OCI-LY7 (cell line): ENCODE results near the gene ELK1. TPM values are rescaled to one million over a fixed set of nuclear protein-coding genes. Genes with fewer than 3 reads are reported as not detected.

Experiments
- BruUV-seq: library from RNA; stranded (reverse); fragments of 400-500 nt; replicated peaks from 2 replicates; lab custom pipeline; 2021; lab: Mats Ljungman, UMichigan
- CTCF ChIA-PET: fragments of 300-600 bp; sonication (Branson Sonifier 250); formaldehyde crosslinking; loops from one replicate; lab custom pipeline; 2022; ENCODE audit warnings: antibody characterized with exemption; ENCODE audit not compliant: unreplicated experiment; lab: Charles Lee
- POLR2A ChIA-PET: fragments of 300-600 bp; sonication (Branson Sonifier 250); formaldehyde crosslinking; loops from one replicate; lab custom pipeline; 2022; ENCODE audit warnings: antibody characterized with exemption; lab: Charles Lee
- DNase-seq: peaks from one replicate; pipeline ENCODE4 v3.0.0-alpha.2; 2015; ENCODE audit warnings: low spot score
- H2AFZ ChIP-seq: fragments of 200-600 bp; sonication (generic), shearing (Covaris generic); 2 replicates; pipeline ENCODE4 v1.6.1; 2014; ENCODE audit warnings: mild to moderate bottlenecking, antibody characterized with exemption, low read length, moderate library complexity
- H3K27ac ChIP-seq: fragments of 200-600 bp; sonication (generic); 2 replicates; pipeline ENCODE4 v1.5.1; 2014; ENCODE audit warnings: mixed run types, low read depth, mild to moderate bottlenecking, moderate library complexity, low read length, inconsistent platforms; ENCODE audit not compliant: poor library complexity, severe bottlenecking
- H3K36me3 ChIP-seq: fragments of 200-600 bp; sonication (generic); 2 replicates; pipeline ENCODE4 v1.6.1; 2014; ENCODE audit warnings: mild to moderate bottlenecking, antibody characterized with exemption, low read length, moderate library complexity, mixed read lengths; ENCODE audit not compliant: insufficient read depth
- H3K4me1 ChIP-seq: fragments of 200-600 bp; sonication (generic); 2 replicates; pipeline ENCODE4 v1.5.1; 2014; ENCODE audit warnings: mild to moderate bottlenecking, low read length; ENCODE audit not compliant: insufficient read depth, poor library complexity, severe bottlenecking
- H3K4me2 ChIP-seq: fragments of 200-600 bp; sonication (generic); 2 replicates; pipeline ENCODE4 v1.6.1; 2014; ENCODE audit warnings: mild to moderate bottlenecking, low read length
- H3K4me3 ChIP-seq: fragments of 200-600 bp; sonication (generic); 2 replicates; pipeline ENCODE4 v1.5.1; 2014; ENCODE audit warnings: mild to moderate bottlenecking, low read depth, low read length; ENCODE audit not compliant: poor library complexity, severe bottlenecking
- H3K79me2 ChIP-seq: fragments of 200-600 bp; sonication (generic); 2 replicates; pipeline ENCODE4 v1.6.1; 2016; ENCODE audit warnings: low read depth, mild to moderate bottlenecking, low read length, moderate library complexity, mixed read lengths; ENCODE audit not compliant: insufficient read depth
- H3K9me2 ChIP-seq: fragments of 200-600 bp; sonication (generic); 2 replicates; pipeline ENCODE4 v1.6.1; 2016; ENCODE audit warnings: mild to moderate bottlenecking, low read length, mixed read lengths; ENCODE audit not compliant: insufficient read depth
- H3K9me3 ChIP-seq: fragments of 200-600 bp; sonication (generic); 2 replicates; pipeline ENCODE4 v1.6.1; 2014; ENCODE audit warnings: mild to moderate bottlenecking, mixed run types, low read length, mixed read lengths
- H4K20me1 ChIP-seq: fragments of 200-600 bp; sonication (generic); 2 replicates; pipeline ENCODE4 v1.6.1; 2014; ENCODE audit warnings: mild to moderate bottlenecking, antibody characterized with exemption, low read length, moderate library complexity, mixed read lengths; ENCODE audit not compliant: insufficient read depth
- CTCF ChIP-seq: fragments of 200-600 bp; sonication (generic); conservative IDR thresholded peaks from 2 replicates; pipeline ENCODE4 v1.5.1; 2014; ENCODE audit warnings: mild to moderate bottlenecking, antibody characterized with exemption, low read length, moderate library complexity, mixed read lengths
- EZH2phosphoT487 ChIP-seq: fragments of 200-600 bp; sonication (generic); IDR thresholded peaks from 2 replicates; pipeline ENCODE4 v1.6.1; 2018; ENCODE audit warnings: low read depth, borderline replicate concordance, mild to moderate bottlenecking, mixed run types, antibody characterized with exemption, low read length, moderate library complexity, mixed read lengths
- intact Hi-C: fragments of 100-400 bp; cut with micrococcal nuclease; formaldehyde crosslinking; loops from one replicate; pipeline ENCODE4 v1.10.0; 2022; ENCODE audit not compliant: unreplicated experiment
- total RNA-seq, 2 experiments: library from RNA; depleted of rRNA in 1 of 2; stranded (reverse); fragments of >200 nt in 1 of 2; shearing (Covaris generic) in 1 of 2; gene quantifications; 2 replicates each; pipeline ENCODE4 v1.2.3, GENCODE V29; 2014 to 2022

The ELK1 gene
- total RNA-seq, 2 experiments from 2014 or later: 23.3 to 51.0 TPM

GRCh38 chrX:47664737-47665136 lies 14.4 kb upstream of the ELK1 start:
- intact Hi-C loops: no loop called here
- Histone ChIP-seq H3K79me2 (no peaks in the 10 kb centered on the region), H3K9me2 (no peaks in the 10 kb centered on the region), H3K4me3 (no peak overlapping the region), H3K9me3 (no peaks in the 10 kb centered on the region), H2AFZ (no peak overlapping the region), H4K20me1 (no peaks in the 10 kb centered on the region), H3K4me2 (no peak overlapping the region), H3K4me1 (peaks cover 4% of the 10 kb centered on the region), H3K27ac (no peak overlapping the region), H3K36me3 (no peaks in the 10 kb centered on the region; the same call in 1 of the 2 replicates)
- no TSS peak for BruUV-seq
- ChIA-PET CTCF (no interaction called here), POLR2A (no interaction called here)
- no peak for DNase-seq
- TF ChIP-seq CTCF (no peak), EZH2phosphoT487 (no peak)

GRCh38 chrX:47662144-47662657 lies 11.8 kb upstream of the ELK1 start:
- no peak for DNase-seq
- BruUV-seq: no TSS peak
- Histone ChIP-seq H3K4me2 (no peak overlapping the region), H3K9me3 (no peaks in the 10 kb centered on the region), H4K20me1 (no peaks in the 10 kb centered on the region), H2AFZ (no peak overlapping the region), H3K79me2 (peaks cover 11% of the 10 kb centered on the region), H3K27ac (no peak overlapping the region), H3K4me1 (peaks cover 16% of the 10 kb centered on the region), H3K36me3 (peaks cover 8% of the 10 kb centered on the region), H3K9me2 (no peaks in the 10 kb centered on the region), H3K4me3 (no peak overlapping the region)
- ChIA-PET POLR2A (interaction anchor here (0.9 kb wide), 1 partner anchor 9 kb away, joined by 3 read pairs; no protein-coding TSS in a partner anchor), CTCF (no interaction called here)
- intact Hi-C loops: no loop called here
- no peak for TF ChIP-seq CTCF
- no peak for TF ChIP-seq EZH2phosphoT487

- ChIA-PET CTCF (no interaction called here), POLR2A (no interaction called here)
- peaks cover 16% of the 10 kb centered on the region for H3K79me2 ChIP-seq
- no TSS peak for BruUV-seq
- no peaks in the 10 kb centered on the region for H3K9me3 ChIP-seq
- no peaks in the 10 kb centered on the region for H3K9me2 ChIP-seq
- TF ChIP-seq CTCF (no peak), EZH2phosphoT487 (no peak)
- no peaks in the 10 kb centered on the region for H4K20me1 ChIP-seq
- H3K27ac ChIP-seq: no peak overlapping the region
- H3K4me2 ChIP-seq: no peak overlapping the region
- no peak overlapping the region for H2AFZ ChIP-seq
- intact Hi-C loops: no loop called here
- H3K36me3 ChIP-seq: peaks cover 14% of the 10 kb centered on the region
- no peak for DNase-seq
- H3K4me3 ChIP-seq: no peak overlapping the region
- H3K4me1 ChIP-seq: peaks cover 16% of the 10 kb centered on the region
Measured at GRCh38 chrX:47661539-47661938, 11.2 kb upstream of the ELK1 start.
